ENCODE data around the gene MFAP1.
"Not testable (repeated sequence)": the region's sequence is repeated elsewhere in the genome, so short reads cannot be mapped to it uniquely, and the experiment has no call there.

The MFAP1 gene

GRCh38 chr15:43824302-43825246, at the start of gene MFAP1:
TSS of gene MFAP1 (minus strand) at chr15:43824690. CDS start at chr15:43824569, 121 bp downstream.
- DNase-seq = peak; percentile 93

- no peak for DNase-seq
Observed at GRCh38 chr15:43873651-43874050, 49.2 kb upstream of the MFAP1 start.

GRCh38 chr15:43872416-43873020, 48.0 kb upstream of the MFAP1 start:
- peak; percentile 74 for DNase-seq

GRCh38 chr15:43871835-43872234, 47.3 kb upstream of the MFAP1 start:
- no peak for DNase-seq

- no peak for DNase-seq
Observed at GRCh38 chr15:43868406-43868805, 43.9 kb upstream of the MFAP1 start.

- no peak for DNase-seq
Observed at GRCh38 chr15:43867096-43867495, 42.6 kb upstream of the MFAP1 start.

GRCh38 chr15:43866636-43867035, 42.1 kb upstream of the MFAP1 start:
- DNase-seq = not testable (repeated sequence)

GRCh38 chr15:43859546-43859945, 35.1 kb upstream of the MFAP1 start:
- DNase-seq = no peak

GRCh38 chr15:43854801-43855200, 30.3 kb upstream of the MFAP1 start:
- no peak for DNase-seq

- no peak for DNase-seq
Observed at GRCh38 chr15:43852607-43853006, 28.1 kb upstream of the MFAP1 start.

- no peak for DNase-seq
Observed at GRCh38 chr15:43851251-43851650, 26.8 kb upstream of the MFAP1 start.

- DNase-seq = no peak
Observed at GRCh38 chr15:43845421-43845820, 20.9 kb upstream of the MFAP1 start.

- not testable (repeated sequence) for DNase-seq
Observed at GRCh38 chr15:43832485-43832884, 8.0 kb upstream of the MFAP1 start.

GRCh38 chr15:43831519-43832052, 7.1 kb upstream of the MFAP1 start:
- DNase-seq = not testable (repeated sequence)

GRCh38 chr15:43830691-43831275, 6.3 kb upstream of the MFAP1 start:
- DNase-seq = not testable (repeated sequence)

GRCh38 chr15:43829951-43830540, 5.6 kb upstream of the MFAP1 start:
- DNase-seq = not testable (repeated sequence)

- DNase-seq = no peak
Observed at GRCh38 chr15:43828061-43828657, 3.7 kb upstream of the MFAP1 start.

GRCh38 chr15:43826508-43827341, 2.2 kb upstream of the MFAP1 start, which contains the start of gene WDR76:
TSS of gene WDR76 (plus strand) at chr15:43827002. CDS start at chr15:43827033, 31 bp downstream.
- peak; percentile 88 for DNase-seq

- DNase-seq = no peak
Observed at GRCh38 chr15:43826029-43826507, 1.6 kb upstream of the MFAP1 start.

- DNase-seq = not testable (repeated sequence)
Observed at GRCh38 chr15:43825305-43825704, 815 bp upstream of the MFAP1 start.

GRCh38 chr15:43821505-43821904, 3.0 kb downstream of the MFAP1 start:
- no peak for DNase-seq

All from islet precursor cell (in vitro differentiated cells).